GM21526 (cell line): ENCODE measurements around the gene UTP20.
A peak's percentile ranks its signal among the peaks of the same experiment; 100 is the strongest.

Experiments
- ATAC-seq: cut with Tn5 transposase; IDR thresholded peaks from one replicate; pipeline ENCODE4 v1.9.1; 2021; ENCODE audit warnings: moderate library complexity; ENCODE audit not compliant: unreplicated experiment, low FRiP score

UTP20 gene

DNA sequence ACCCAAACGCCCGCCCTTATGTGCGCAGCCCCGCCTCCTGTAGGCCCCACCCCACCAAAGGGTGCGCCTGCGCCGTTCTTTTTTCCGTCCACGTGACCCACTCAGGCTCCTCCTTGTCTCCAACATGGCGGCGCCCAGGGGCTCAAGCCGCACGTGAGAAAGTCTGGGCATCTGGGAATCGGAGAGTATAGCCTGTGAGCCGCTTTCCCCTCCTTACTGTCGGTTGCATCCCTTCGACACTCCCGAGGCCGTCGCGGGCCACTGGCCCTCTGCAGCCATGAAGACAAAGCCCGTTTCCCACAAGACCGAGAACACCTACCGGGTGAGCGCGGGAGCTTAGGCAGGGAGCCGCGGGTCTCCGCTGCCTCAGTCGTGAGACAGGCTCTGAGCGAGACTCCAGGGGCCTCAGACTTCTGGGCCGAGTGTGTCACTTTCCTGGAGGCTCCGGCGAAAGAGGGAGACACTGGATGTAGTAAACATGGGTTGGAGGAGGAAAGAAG, at the start of gene UTP20:
Gene UTP20, plus strand, starts transcription at position 100 of the 500 bp plus-strand sequence. Its CDS starts 178 bp downstream, at position 278.
- ATAC-seq = peak; percentile 99

DNA sequence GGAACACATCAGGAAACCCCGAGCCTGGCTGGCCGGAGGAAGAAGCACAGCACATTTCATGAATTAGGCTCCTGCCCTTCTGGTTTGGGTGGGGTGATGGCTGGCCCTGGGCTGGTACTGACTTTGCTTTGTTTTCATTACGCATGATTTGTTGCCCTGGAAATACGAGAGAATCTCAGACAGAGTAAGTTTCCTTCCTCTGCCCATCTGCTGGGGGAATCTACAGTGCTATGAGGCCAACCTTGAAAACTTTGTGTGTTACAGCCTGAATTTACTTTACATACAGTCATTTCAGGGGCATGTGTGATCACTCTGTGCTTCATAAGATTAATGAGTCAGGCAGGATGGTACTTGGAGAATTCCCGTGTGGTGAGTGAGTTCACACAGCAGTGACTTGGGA, 49.4 kb upstream of the UTP20 start:
- no peak for ATAC-seq

DNA sequence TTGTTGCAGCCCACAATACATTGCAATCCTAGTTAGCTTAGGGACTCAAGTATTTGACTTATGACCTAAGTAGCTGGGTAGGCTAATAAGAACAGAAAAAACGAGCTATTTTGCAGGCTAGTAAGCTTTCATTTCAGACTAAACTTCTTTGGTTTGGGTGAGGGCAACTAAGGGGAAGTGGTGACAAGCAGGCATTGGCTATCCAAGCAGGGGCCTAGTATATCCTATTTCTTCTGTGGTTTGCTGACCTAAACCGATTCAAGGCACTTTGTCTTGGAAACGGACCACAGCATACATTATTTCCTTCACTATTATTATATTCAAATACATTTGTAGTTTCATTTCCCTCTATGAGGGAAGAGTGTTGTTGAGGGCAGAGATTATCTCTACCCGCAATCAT, 48.3 kb upstream of the UTP20 start:
- ATAC-seq = no peak

GRCh38 chr12:101235686-101236085, 44.2 kb upstream of the UTP20 start:
- ATAC-seq = no peak

DNA sequence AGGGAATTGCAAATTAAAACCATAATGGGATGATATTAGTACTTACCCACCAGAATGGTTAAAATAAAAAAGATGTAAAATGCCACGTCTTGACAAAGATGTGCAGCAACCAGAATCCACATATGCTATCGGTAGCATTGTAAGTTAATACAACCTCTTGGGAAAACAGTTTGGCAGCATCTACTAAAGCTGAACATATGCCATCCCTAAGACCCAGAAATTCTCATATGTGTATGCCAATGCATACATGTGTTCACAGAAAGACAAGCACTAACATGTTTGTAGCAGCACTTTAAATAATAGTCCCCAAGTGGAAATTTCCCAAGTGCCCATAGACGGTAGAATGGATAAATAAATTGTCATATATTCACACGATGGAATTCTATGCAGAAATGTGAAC, 41.6 kb upstream of the UTP20 start:
- no peak for ATAC-seq

- ATAC-seq = no peak
Measured at GRCh38 chr12:101238800-101239329, 41.0 kb upstream of the UTP20 start.

- ATAC-seq = no peak
Measured at GRCh38 chr12:101243074-101243473, 36.8 kb upstream of the UTP20 start.

- no peak for ATAC-seq
Measured at GRCh38 chr12:101243616-101244015, 36.3 kb upstream of the UTP20 start.

- no peak for ATAC-seq
Measured at GRCh38 chr12:101256266-101256665, 23.6 kb upstream of the UTP20 start.

DNA sequence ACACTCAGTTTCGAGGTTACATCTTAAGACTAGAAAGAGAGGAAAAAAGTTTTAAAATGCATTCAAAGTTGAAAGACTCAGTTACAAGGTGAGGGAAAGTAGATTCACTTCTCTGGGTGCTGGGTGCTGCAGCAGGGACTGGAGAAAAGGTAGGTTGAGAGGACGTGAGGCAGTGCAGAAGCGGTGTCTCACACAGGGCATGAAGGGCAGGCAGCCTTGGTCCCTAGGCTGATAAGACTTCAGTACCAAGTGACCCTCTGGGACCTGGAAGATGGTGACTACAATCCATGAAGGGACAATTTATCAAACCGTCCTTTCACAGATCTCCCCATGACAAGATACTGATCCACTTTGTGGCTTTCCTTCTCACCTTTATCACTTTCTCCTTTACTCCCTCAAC, 22.5 kb upstream of the UTP20 start:
- ATAC-seq = no peak

GRCh38 chr12:101267111-101267510, 12.8 kb upstream of the UTP20 start:
- no peak for ATAC-seq

DNA sequence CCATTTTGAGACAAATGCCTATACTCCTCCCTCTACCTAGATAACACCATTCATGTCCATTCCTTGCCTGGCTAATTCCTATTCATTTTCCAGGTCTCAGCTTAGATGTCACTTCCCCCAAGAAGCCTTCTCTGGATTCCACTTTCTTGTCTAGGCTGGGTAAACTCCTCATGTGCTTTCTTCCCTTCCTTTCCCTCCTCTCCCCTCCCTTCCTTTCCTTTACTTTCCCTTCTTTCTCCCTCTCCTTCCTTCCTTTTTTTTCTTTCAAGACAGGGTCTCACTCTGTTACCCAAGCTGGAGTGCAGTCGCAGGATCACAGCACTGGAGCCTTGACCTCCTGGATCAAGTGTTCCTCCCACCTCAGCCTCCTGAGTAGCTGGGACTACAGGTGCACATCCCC, 3.5 kb upstream of the UTP20 start:
- ATAC-seq = no peak

GRCh38 chr12:101277443-101277842, 2.5 kb upstream of the UTP20 start:
- no peak for ATAC-seq

DNA sequence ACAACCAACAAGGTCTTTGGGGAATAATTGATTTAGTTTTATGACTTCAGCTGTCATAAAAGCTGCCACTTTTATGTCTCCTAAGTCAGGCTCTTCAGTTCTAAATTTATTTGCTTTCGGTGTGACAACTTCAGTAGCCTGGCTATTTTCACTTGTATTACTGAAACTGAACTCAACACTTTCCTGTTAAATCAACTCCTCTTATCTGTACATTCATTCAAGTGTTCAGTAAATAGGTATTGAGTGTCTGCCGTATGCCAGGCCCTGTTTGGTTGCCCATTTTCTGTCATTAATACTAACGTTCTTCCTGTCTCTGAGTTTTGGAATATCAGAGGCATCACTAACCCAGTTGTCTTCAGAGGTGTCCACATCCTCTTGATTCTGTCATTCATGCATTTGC, 7.5 kb downstream of the UTP20 start:
- no peak for ATAC-seq

GRCh38 chr12:101297661-101298060, 17.8 kb downstream of the UTP20 start:
- ATAC-seq = no peak

- no peak for ATAC-seq
Measured at GRCh38 chr12:101298426-101298825, 18.5 kb downstream of the UTP20 start.

DNA sequence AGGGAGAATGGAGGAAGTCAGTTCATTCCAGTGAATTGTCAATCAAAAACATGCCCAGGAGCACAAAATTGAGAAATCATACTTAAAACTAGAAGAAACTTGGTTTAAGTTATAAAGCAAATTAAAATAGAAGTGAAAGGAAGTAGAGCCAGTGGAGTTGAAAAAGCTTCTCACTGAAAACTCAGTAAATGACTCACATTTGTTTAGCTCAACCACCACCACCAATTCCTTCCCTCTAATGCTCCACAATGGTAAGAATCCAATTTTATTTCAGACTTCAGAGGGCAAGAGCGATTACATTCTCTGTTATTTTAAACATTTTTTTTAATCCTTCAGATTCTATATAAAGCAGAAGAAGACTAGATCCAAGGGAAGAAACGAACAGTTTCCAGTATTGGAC, 19.4 kb downstream of the UTP20 start:
- ATAC-seq = no peak

- ATAC-seq = no peak
Measured at GRCh38 chr12:101299931-101300330, 20.0 kb downstream of the UTP20 start.

DNA sequence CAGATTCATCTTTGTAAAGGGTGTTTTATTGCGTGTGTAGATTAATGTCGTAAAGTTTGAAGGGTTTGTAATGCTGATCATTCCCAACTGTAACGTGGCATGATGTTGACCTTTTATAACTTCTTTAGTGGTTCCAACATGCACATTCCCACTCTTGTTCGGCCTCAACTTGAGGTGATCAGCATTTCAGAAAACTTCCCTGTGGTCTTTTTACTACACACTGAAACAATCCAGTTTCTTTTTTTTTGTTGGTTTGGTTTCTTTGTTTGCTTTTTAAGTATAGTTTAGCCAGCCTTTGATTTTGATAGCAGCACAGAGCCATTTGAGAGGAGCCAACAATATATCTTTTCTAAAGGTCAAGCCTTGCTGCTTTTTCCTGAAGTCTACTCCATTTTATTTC, 22.8 kb downstream of the UTP20 start:
- ATAC-seq = no peak

- no peak for ATAC-seq
Measured at GRCh38 chr12:101305226-101305779, 25.4 kb downstream of the UTP20 start.

GRCh38 chr12:101305794-101306193, 25.9 kb downstream of the UTP20 start:
- no peak for ATAC-seq

DNA sequence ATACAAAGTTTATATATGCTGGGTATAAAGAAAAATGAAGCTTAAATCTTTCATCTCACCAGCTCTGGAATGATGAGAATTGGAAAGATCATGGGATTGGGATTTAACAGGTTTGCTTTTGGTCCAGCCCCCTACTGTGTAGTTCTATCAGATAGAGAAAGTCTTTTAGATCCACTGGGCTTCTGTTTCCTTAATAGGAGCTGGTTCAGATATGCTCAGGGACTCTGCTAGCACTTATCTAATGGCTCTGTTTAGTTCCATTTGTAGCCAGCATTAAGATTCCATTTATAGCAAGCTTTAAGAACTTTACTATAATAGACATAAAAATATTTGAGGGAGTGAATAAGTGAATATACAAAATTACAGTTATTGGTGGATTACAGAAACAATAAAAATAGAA, 42.6 kb downstream of the UTP20 start:
- ATAC-seq = no peak

GRCh38 chr12:101323255-101323654, 43.4 kb downstream of the UTP20 start:
- ATAC-seq = no peak
